ENCODE results near the gene PCNX1. TPM values are rescaled to one million over a fixed set of nuclear protein-coding genes. Genes with fewer than 3 reads are reported as not detected.

PCNX1 gene
- total and polyA plus RNA-seq, 2 of the 4 experiments (the other 2 are of a cell fraction), result 15.0 to 43.7 TPM

- Histone ChIP-seq H3K4ac (ENCODE audit: low read depth, low read length) (peak overlapping the region; percentile 56), H2AK5ac (ENCODE audit: low read depth, low read length) (no peak overlapping the region), H2BK20ac (ENCODE audit: low read depth, low read length) (peak overlapping the region; percentile 65), H3K14ac (replicated peaks; ENCODE audit: low read depth, low read length) (peak overlapping the region; percentile 55), H3K9me1 (ENCODE audit: insufficient read depth, low read length) (peaks cover 17% of the 10 kb centered on the region), H3K4me3 (ENCODE audit: insufficient read depth, low read depth, low read length) (peak overlapping the region; percentile 97), H4K91ac (ENCODE audit: insufficient read depth, low read depth, low read length) (peak overlapping the region; percentile 67), H3K27ac (ENCODE audit: insufficient read depth, low read length) (peak overlapping the region; percentile 71), H3K9ac (ENCODE audit: low read depth, low read length) (peak overlapping the region; percentile 38), H3K23ac (ENCODE audit: low read depth, low read length) (peak overlapping the region; percentile 55), H2BK5ac (ENCODE audit: low read depth, low read length, poor library complexity, severe bottlenecking) (peak overlapping the region; percentile 69), H2BK15ac (ENCODE audit: low read depth, low read length) (peak overlapping the region; percentile 54; the same call in 2 of the 3 replicates), H4K20me1 (ENCODE audit: insufficient read depth, low read length) (peaks cover 28% of the 10 kb centered on the region), H4K8ac (ENCODE audit: low read depth in 2 of 2, low read length in 2 of 2) (peak overlapping the region; percentile 62 to 89; a peak in 3 of 4 replicates), H3K4me2 (ENCODE audit: low read depth, low read length) (peak overlapping the region; percentile 92), H3K4me1 (ENCODE audit: control insufficient read depth, insufficient read depth, low read length) (peaks cover 16% of the 10 kb centered on the region), H2AK9ac (replicated peaks; ENCODE audit: low read depth, low read length, poor library complexity) (peak overlapping the region; percentile 38), H4K5ac (ENCODE audit: low read depth, low read length) (peak overlapping the region; percentile 93), H3K56ac (ENCODE audit: extremely low read depth, insufficient read depth, low read length) (peak overlapping the region; percentile 11; the same call in 1 of the 2 replicates), H3K27me3 (ENCODE audit: control insufficient read depth, insufficient read depth, low read length) (no peaks in the 10 kb centered on the region), H2AFZ (replicated peaks; ENCODE audit: low read length, poor library complexity) (peak overlapping the region; percentile 90), H3K79me1 (ENCODE audit: low read depth in 1 of 2, low read length in 2 of 2) (peaks cover 4 to 33% of the 10 kb centered on the region in 2 experiments; a peak in 3 of 4 replicates), H3K18ac (ENCODE audit: low read depth, low read length) (peak overlapping the region; percentile 93), H3K36me3 (ENCODE audit: control insufficient read depth, insufficient read depth, low read length) (no peaks in the 10 kb centered on the region), H3K9me3 (ENCODE audit: control insufficient read depth, insufficient read depth, low read length) (no peaks in the 10 kb centered on the region), H2BK120ac (ENCODE audit: low read depth, low read length) (peak overlapping the region; percentile 59)
- TF ChIP-seq CEBPB (IDR thresholded peaks at IDR 0.05; ENCODE audit: low read depth, low read length) (no peak), MAZ (IDR thresholded peaks at IDR 0.05; ENCODE audit: borderline replicate concordance, low read depth, low read length) (no peak), USF2 (IDR thresholded peaks at IDR 0.05; ENCODE audit: low read depth, low read length) (no peak), NFE2L2 (IDR thresholded peaks at IDR 0.05; ENCODE audit: low read depth, low read length) (no peak), BHLHE40 (IDR thresholded peaks at IDR 0.05; ENCODE audit: low read depth, low read length) (no peak), CTCF (conservative IDR thresholded peaks at IDR 0.05; ENCODE audit: low read depth, low read length) (no peak), MXI1 (IDR thresholded peaks at IDR 0.05; ENCODE audit: borderline replicate concordance, low read depth, low read length) (no peak), FOS (IDR thresholded peaks at IDR 0.05; ENCODE audit: low read depth, low read length) (no peak), RCOR1 (IDR thresholded peaks at IDR 0.05; ENCODE audit: insufficient replicate concordance, low read length) (no peak), RFX5 (IDR thresholded peaks at IDR 0.05; ENCODE audit: low read depth, low read length) (no peak), CHD1 (IDR thresholded peaks at IDR 0.05; ENCODE audit: low read depth, low read length) (no peak), POLR2A (IDR thresholded peaks at IDR 0.05; ENCODE audit: low read depth, low read length) (no peak), SMC3 (IDR thresholded peaks at IDR 0.05; ENCODE audit: low read depth, low read length) (no peak)
- TF ChIP-seq, protein P1, sequence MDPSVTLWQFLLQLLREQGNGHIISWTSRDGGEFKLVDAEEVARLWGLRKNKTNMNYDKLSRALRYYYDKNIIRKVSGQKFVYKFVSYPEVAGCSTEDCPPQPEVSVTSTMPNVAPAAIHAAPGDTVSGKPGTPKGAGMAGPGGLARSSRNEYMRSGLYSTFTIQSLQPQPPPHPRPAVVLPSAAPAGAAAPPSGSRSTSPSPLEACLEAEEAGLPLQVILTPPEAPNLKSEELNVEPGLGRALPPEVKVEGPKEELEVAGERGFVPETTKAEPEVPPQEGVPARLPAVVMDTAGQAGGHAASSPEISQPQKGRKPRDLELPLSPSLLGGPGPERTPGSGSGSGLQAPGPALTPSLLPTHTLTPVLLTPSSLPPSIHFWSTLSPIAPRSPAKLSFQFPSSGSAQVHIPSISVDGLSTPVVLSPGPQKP (IDR thresholded peaks at IDR 0.05; ENCODE audit: borderline replicate concordance, low read depth, low read length), result no peak
- intact Hi-C loops (cut with micrococcal nuclease) (loop anchor here (1.0 to 2.0 kb wide), 2 partner anchors 46 to 90 kb away; no protein-coding TSS in a partner anchor), in situ Hi-C loops (cut with MboI; ENCODE audit: low sequenced_read_pairs) (no loop called here), dilution Hi-C loops (cut with HindIII; ENCODE audit: low sequenced_read_pairs, unreplicated experiment) (no loop called here)
- WGBS, 2 experiments (ENCODE audit: extremely low coverage in 2 of 2, insufficient read length in 1 of 2), result 42% methylated on average over 7 of the region's 9 CpGs; no CpG with 5 or more reads in 1 of the 2 experiments
- no TSS peak for BruUV-seq (replicated peaks)
- CTCF ChIA-PET, result interaction anchor here (0.8 to 2.3 kb wide), 13 partner anchors 9 to 89 kb away, joined by 3 to 13 read pairs (median 5); no protein-coding TSS in a partner anchor
- ATAC-seq (ENCODE audit: low read depth), result no peak
- DNase-seq, result no peak
- POLR2A ChIA-PET (ENCODE audit: unreplicated experiment), result no interaction called here
These were observed 475 bp upstream of the PCNX1 start for GRCh38 chr14:70906793-70907175.
